HUDEP-2 (cell line): ENCODE results near the gene C1R.
A peak's percentile ranks its signal among the peaks of the same experiment; 100 is the strongest.
"Not testable (repeated sequence)": the region's sequence is repeated elsewhere in the genome, so short reads cannot be mapped to it uniquely, and the experiment has no call there.

ENCODE experiments used
- DNase-seq, 76 experiments: peaks; one replicate each; lab custom pipeline; 2025; ENCODE audit not compliant: unreplicated experiment in 76 of 76; lab: John Stamatoyannopoulos, UW

The C1R gene

DNA sequence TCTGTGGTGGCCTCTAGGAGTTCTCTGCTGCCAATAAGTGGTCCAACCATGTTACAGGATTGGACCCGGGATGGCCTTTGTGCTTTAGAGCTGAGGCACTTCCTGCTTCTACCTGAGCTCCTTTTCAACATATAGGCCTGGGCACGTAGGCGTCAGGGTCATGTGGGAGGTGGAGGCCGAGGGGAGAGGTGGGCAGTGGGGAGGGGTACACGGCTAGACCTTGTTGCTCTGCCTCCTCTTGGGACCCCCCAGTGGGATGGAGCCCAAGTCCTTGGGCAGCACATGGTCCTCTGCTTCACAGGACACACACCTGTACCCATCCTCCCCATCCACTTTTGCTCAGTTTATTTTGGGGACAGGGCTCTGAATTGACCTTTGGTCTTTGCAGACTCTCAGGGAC is 29.1 kb upstream of the C1R start:
- no peak for DNase-seq

GRCh38 chr12:7120166-7120565 is 27.9 kb upstream of the C1R start:
- no peak for DNase-seq

DNA sequence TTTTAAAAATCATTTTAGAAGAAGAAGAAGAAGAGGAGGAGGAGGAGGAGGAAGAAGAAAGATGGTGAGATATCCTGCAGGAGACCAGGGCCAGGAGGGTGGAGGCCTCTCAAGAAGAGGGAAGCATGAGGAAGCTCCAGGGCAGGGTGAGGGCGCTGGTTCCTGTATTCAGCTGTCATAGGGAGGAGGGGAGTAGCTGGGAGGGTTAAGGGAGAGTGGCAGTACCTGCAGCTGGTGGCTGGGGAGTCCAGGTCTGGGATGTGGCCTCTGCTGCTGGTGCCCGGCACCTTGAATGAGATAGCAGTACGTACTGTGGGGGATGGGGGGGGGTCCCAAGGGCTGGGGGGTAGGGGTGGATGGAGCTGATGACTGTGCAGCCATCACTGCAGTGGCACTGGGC is 26.6 kb upstream of the C1R start:
- DNase-seq, result no peak

- DNase-seq, result no peak
Measured at GRCh38 chr12:7117670-7118069, 25.4 kb upstream of the C1R start.

- no peak for DNase-seq
Measured at GRCh38 chr12:7116916-7117315, 24.7 kb upstream of the C1R start.

DNA sequence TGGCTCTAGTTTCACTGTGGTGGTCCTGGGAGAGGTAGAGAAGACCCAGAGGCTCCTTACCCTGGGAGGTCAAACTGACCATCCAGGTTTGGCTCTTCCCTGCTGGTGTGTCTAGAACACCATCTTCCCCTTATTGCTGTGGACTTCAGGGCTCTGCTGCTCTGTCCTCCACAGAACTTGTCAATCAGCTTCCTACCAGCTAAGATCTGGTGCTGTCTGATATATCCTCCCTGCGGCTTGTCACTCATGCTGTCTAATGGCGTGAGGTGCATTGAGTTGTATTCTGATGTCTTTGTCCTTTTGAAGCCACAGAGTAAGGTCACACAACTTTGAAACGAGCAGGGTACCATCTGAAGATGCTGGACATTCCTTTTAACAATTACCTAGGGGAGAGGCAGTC is 24.0 kb upstream of the C1R start:
- DNase-seq, result no peak

DNA sequence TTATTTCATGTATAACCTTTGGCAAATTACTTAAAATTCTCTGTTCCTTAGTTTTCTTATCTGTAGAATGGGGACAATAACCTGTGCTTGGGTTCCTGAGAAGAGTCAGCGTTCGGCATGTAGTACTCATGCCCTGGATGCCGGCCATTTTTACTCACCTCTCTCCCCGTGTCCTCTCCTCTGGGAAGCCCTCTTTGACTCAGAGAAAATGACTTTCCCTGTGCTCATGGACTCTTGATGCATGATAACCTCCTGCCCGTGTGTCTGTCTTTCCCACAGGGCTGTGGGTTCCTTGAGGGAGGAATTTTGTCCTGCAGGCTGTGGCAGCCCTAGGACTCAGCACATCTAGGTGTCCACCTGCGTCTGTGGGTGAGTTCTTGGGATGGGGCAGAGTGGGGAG is 22.6 kb upstream of the C1R start:
- DNase-seq, result no peak

DNA sequence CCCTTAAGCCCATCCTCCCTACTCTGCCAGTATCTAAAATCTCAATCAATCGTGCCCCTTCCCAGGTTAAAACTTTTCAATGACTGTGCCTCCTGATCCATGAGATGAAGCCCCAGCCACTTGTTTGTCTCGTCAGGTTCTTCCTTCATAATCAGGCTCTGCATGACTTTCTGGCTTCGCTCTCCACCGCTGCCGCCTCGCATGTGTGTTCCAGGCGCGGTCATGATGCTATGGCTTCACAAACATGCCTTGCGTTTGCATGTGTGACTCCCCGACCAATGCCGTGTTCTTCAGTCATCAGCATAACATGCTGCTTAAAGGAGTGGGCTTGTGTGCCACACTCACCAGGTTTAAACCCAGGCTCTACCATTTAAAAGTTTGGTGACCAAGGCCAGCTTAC is 21.8 kb upstream of the C1R start:
- no peak for DNase-seq

DNA sequence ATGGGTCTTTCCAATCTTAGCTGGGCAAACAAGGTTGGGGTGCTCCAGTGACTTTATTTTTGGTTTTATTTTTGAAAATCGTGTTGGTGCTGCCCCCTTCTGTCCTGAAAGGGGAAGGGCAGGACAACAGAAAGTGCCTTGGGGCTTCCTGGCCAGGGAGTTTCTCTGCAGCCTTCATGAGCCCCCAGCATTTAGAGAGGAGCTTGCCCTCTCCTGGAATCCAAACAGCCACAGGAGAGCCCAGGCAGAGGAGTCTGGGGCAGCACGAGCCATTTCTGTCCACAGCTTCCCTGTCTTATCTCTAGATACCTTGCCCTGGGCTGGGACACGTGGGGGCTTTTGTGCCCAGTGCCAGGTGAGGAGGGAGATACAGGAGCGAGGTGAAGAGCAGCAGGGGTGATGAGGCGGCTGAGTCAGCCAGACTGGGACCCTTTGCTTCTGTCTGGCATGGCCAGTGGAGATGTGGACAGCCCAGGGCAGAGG is 21.2 kb upstream of the C1R start:
- peak in 22 of 76 experiments; percentile 7 to 50 (median 20) for DNase-seq

DNA sequence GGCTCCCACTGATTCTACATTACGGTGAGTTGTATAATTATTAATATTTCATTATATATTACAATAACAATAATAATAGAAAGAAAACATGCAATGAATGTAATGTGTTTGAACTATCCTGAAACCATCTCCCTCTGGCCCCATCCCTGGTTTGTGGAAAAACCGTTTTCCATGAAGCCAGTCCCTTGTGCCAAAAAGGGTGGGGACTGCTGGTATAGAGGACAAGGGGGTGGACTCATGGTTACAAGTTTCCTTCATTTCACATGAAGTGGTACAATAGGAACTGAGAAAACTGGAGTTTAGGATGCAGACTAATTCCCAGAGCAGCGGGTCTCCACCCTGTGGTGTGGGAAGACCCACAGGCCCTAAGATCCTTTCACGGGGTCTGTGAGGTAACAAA is 19.8 kb upstream of the C1R start:
- DNase-seq, result no peak

- DNase-seq, result no peak
Measured at GRCh38 chr12:7110661-7111060, 18.4 kb upstream of the C1R start.

GRCh38 chr12:7109572-7109920 is 17.3 kb upstream of the C1R start:
- no peak for DNase-seq

DNA sequence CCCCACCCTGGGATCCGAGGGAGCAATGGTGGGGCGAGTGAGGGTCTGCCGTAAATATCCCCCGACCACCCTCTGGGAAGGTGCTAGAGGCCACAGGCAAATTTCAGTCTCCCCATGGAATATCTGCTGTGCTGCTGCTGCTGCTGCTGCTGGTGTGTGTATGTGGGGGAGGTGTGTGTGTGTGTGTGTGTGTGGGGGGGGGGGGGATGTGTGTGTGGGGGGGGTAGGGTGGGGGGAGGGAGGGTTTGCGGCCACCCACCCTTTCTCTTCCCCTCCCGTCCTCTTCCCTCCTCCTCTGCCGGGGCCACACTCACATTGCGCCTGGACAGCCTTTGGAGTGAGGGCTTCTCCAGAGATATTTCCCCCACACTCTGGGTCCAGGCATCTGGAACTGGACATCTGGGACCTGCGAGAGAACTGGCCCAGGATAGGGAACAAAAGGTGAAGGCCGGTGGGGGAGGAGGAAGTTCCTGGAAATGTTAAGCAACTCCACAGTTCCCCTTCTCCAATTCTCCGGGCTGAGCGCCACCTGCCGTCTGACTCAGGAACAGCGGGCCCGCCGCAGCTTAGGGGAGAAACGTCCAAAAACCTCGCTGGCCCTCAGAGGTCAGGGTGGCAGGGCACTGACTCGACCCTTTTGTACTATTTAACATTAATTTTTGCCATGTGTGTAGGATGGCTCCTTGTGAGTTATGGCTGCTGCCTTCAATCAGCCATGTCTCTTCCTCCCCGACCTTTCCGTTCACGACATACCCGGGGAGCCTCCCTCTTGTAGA is 16.7 kb upstream of the C1R start, which contains the start of gene C1RL:
Gene C1RL (minus strand): TSS at position 419 of the 776 bp plus-strand sequence. CDS start 34 bp downstream, at position 385.
- peak in 73 of 76 experiments; percentile 12 to 88 (median 67) for DNase-seq

DNA sequence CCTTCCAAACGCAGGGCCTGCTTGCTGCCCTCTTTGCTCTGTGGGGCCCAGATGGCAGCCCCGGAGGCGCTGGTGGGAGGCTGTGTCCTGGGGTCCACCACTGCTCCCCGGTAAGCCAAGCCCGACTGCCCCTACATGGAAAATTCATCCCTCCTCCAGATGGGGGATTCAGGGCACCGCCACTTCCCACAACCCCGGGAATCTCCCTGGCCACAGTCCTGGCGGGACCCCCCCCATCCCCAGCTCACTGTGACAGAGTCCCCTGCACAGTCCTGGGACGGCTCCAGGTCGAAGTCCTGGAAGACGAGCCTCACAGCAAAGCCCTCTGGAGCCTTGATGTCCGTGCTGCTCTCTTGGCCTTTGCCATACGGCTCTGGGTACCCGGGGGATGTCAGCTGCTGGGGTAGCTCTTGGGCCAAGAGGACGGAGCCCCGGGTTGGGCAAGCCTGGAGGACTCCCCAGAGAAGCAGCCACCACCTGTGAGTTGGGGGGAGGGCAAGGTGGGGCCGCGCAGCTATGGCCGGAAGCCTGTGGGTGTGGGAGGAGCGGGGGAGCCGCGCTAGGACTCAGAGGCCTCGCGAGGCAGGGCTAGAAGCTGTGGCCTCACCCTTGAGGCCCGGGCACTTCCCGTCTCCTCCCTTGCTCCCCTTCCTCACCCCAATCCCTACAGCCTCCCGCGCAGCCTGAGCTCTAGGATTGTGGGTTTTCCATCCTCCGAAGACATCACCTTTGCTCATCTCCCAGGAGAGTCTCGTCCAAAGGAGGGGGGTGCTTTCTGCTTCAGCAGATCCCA is 16.0 kb upstream of the C1R start:
- peak in 72 of 76 experiments; percentile 6 to 79 (median 59) for DNase-seq

DNA sequence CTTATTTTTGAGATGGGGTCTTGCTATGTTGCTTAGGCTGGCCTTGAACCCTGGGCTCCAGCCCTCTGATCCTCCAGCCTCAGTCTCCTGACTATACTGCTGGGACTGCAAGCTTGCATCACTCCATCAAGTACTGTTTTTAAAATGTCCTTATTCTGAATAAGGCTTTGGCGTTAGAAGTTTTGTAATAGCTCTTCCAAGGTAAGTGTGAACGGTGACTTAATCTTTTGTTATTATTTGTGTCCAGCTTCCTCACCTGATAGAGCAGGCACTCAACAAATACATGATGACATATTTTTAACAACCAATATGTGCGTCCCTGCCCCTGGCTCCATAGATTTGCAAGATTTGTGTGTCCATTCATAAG is 15.4 kb upstream of the C1R start:
- peak in 1 of 76 experiments; percentile 7 for DNase-seq

GRCh38 chr12:7107181-7107580 is 14.9 kb upstream of the C1R start:
- DNase-seq, result not testable (repeated sequence)

DNA sequence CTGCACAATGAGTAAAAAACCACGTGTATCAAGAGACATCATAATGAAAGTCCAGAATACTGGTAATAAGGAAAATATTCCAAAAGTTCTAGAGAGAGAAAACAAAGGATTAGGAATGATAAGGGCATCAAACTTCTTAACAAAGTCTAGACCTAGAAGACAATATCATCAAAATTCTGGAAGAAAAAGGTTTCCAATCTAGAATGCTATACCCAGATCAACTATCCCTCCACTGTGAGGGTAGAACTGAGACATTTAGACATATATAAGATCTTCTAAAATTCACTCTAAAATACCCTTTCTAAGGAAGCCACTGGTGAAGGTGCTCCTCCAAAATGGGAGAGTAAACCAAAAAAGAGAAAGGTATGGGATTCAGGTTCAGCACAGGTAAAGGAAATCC is 13.8 kb upstream of the C1R start:
- DNase-seq, result peak in 1 of 76 experiments; percentile 7

DNA sequence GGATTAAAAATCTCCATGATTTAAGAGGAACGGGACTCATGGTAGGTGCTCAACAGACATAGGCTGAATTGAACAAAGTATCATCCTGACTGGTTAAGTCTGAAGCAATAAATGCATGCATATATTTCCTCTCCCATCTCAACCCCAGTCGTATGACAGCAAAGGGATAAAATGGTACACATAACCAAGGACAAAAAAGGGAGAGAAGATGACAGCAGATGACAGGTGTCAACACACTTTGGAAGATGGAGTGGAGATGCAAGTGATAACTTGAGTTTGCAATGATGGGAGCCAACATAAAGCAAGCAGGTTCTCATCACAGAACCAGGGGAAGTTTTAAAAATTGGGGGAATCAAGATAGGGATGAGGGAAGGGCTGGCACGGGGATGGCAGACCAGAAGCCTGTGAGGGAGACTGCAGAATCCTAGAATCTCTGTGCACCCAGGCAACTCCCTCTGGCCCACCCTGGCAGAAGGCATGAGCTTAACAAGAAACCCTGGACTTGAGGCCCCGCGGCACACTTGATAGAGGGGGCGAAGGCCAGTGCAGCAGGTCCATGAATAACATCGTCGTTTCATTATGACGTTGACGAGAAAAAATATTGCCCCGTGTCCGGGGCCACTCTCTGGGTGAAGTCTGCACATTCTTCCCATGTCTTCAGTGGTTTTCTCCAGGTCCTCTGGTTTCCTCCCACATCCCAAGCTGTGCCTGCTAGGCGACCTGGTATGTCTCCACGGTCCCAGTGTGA is 11.8 kb upstream of the C1R start:
- DNase-seq, result no peak

- DNase-seq, result no peak
Measured at GRCh38 chr12:7102582-7102981, 10.3 kb upstream of the C1R start.

GRCh38 chr12:7101694-7102131 is 9.5 kb upstream of the C1R start:
- no peak for DNase-seq

DNA sequence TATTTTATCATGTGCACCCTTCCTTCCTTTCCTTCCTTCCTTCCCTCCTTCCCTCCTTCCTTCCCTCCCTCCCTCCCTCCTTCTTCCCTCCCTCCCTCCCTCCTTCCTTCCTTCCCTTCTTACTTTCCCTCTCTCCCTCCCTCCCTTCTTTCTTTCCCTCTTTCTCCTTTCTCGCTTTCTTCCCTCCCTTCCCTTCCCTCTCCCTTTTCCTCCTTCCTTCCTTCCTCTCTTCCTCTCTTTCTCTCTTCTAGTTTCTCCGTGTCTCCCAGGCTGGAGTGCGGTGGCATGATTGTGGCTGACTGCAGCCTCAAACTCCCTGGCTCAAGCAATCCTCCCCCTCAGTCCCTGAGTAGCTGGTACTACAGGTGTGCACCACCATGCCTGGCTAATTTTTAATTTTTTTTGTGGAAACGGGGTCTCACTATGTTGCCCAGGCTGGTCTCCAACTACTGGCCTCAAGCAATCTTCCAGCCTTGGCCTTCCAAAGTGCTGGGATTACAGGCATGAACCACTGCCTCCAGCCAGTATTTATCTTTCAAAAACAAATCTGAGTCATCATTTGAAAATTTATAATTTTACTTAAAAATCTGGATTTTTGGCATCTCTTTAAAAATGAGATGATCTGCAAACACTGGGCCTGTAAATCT is 8.9 kb upstream of the C1R start:
- DNase-seq, result no peak
